Transverse colon (tissue), 4 donors: ENCODE results near the gene WDR64. TPM values are rescaled to one million over a fixed set of nuclear protein-coding genes. Genes with fewer than 3 reads are reported as not detected.

Experiments used
- DNase-seq: peaks from one replicate; pipeline ENCODE4 v3.0.0-alpha.2; 2019
- H3K27ac ChIP-seq, 4 donors: fragments of 200-600 bp; sonication (generic); 2 replicates each; pipeline ENCODE4 v1.5.1; 2016 to 2018; ENCODE audit warnings: inconsistent platforms in 4 of 4
- H3K27me3 ChIP-seq: fragments of 200-600 bp; sonication (generic); 2 replicates; pipeline ENCODE4 v1.5.1; 2017; ENCODE audit warnings: inconsistent platforms
- H3K36me3 ChIP-seq, 4 donors: fragments of 200-600 bp; sonication (generic); 2 replicates each; pipeline ENCODE4 v1.5.1; 2017 to 2019; ENCODE audit warnings: inconsistent platforms in 4 of 4
- H3K4me1 ChIP-seq, 4 donors: fragments of 200-600 bp; sonication (generic); 2 replicates each; pipeline ENCODE4 v1.5.1; 2017 to 2020; ENCODE audit warnings: inconsistent platforms in 4 of 4
- H3K4me3 ChIP-seq, 4 donors: fragments of 200-600 bp; sonication (generic); 1 replicate in 1 of 4; 2 replicates in 3 of 4; pipeline versions ENCODE4 v1.5.1 to v1.6.1; 2017 to 2019; ENCODE audit warnings: inconsistent platforms in 4 of 4
- H3K9me3 ChIP-seq, 2 donors: fragments of 200-600 bp; sonication (generic); 2 replicates each; pipeline ENCODE4 v1.5.1; 2017 to 2019; ENCODE audit warnings: inconsistent platforms in 2 of 2
- EP300 ChIP-seq: sonication (generic); formaldehyde crosslinking; IDR thresholded peaks from one replicate; pipeline ENCODE4 v1.6.1; 2017; ENCODE audit warnings: antibody characterized with exemption, low read depth
- POLR2A ChIP-seq: fragments of 450-650 bp; IDR thresholded peaks from one replicate; pipeline ENCODE4 v1.6.1; 2016; ENCODE audit warnings: antibody characterized with exemption, mild to moderate bottlenecking, moderate library complexity
- POLR2AphosphoS5 ChIP-seq, 3 donors: sonication (generic); formaldehyde crosslinking; IDR thresholded peaks; one replicate each; pipeline ENCODE4 v1.6.1; 2016; ENCODE audit warnings: antibody characterized with exemption in 3 of 3
- WGBS, 2 donors: methylation state at CpG; one replicate each; pipeline ENCODE4 v1.1.5; 2018; ENCODE audit warnings: low coverage in 1 of 2; 5-methylcytosine and 5-hydroxymethylcytosine counted together
- in situ Hi-C, 4 donors: fragments of 200-750 bp; cut with MboI; loops; one replicate each; pipeline versions ENCODE4 v1.15.0 to v1.15.1; 2017; ENCODE audit warnings: low sequenced_read_pairs in 3 of 4, low pct_ligation_motif_present in 1 of 4, low pct_unique_long_range_greater_than_20kb in 1 of 4
- intact Hi-C: fragments of 100-400 bp; cut with DNase I; formaldehyde crosslinking; loops from one replicate; pipeline ENCODE4 v1.15.1; 2023; ENCODE audit warnings: low total_unique reads
- total RNA-seq, 4 donors: library from RNA; depleted of rRNA; stranded (reverse); fragments of >200 nt; gene quantifications; one replicate each; pipeline ENCODE4 v1.1.0, GENCODE V29; 2016
- TF ChIP-seq, protein P1 (sequence below), 5 experiments: fragments of 200-600 bp in 3 of 5; fragments of 450-650 bp in 2 of 5; sonication (generic) in 3 of 5; IDR thresholded peaks; 1 replicate in 2 of 5; 2 replicates in 3 of 5; pipeline ENCODE4 v1.5.1; 2016 to 2017; ENCODE audit warnings: antibody characterized with exemption in 5 of 5, inconsistent platforms in 3 of 5, mild to moderate bottlenecking in 2 of 5, moderate library complexity in 1 of 5

The WDR64 gene
- total RNA-seq, 4 donors from 2014 or later: not detected

DNA sequence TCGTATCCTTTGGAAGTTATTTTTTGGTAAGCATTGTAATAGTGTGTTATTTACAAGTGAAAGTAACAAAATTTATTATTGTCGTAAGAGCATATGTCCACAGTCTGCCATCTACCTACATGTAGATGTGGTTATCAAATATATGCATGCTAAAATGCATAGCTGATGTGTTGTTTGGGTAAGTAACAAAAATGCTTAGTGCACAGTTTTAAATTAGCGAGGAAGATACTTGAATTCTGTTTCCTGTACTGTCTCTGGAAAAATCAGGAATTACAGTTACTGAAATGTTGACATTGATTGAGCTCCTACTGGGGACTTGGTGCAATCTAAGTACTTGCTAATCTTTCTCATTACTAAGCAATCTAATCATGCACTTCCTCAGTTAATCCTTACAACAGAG lies 14.3 kb downstream of the WDR64 start:
- WGBS, 2 donors: 83 to 84% methylated on average over 3 of the region's 3 CpGs
- in situ Hi-C loops (no loop called here), intact Hi-C loops (no loop called here)
- TF ChIP-seq POLR2AphosphoS5 (IDR thresholded peaks at IDR 0.05) (no peak), EP300 (no peak), POLR2A (no peak)
- TF ChIP-seq, protein P1, sequence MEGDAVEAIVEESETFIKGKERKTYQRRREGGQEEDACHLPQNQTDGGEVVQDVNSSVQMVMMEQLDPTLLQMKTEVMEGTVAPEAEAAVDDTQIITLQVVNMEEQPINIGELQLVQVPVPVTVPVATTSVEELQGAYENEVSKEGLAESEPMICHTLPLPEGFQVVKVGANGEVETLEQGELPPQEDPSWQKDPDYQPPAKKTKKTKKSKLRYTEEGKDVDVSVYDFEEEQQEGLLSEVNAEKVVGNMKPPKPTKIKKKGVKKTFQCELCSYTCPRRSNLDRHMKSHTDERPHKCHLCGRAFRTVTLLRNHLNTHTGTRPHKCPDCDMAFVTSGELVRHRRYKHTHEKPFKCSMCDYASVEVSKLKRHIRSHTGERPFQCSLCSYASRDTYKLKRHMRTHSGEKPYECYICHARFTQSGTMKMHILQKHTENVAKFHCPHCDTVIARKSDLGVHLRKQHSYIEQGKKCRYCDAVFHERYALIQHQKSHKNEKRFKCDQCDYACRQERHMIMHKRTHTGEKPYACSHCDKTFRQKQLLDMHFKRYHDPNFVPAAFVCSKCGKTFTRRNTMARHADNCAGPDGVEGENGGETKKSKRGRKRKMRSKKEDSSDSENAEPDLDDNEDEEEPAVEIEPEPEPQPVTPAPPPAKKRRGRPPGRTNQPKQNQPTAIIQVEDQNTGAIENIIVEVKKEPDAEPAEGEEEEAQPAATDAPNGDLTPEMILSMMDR (IDR thresholded peaks at IDR 0.05): no peak
- Histone ChIP-seq H3K27ac (no peak overlapping the region), H3K9me3 (no peaks in the 10 kb centered on the region), H3K36me3 (no peaks in the 10 kb centered on the region), H3K4me1 (no peaks in the 10 kb centered on the region), H3K27me3 (no peaks in the 10 kb centered on the region), H3K4me3 (no peak overlapping the region)
- no peak for DNase-seq

DNA sequence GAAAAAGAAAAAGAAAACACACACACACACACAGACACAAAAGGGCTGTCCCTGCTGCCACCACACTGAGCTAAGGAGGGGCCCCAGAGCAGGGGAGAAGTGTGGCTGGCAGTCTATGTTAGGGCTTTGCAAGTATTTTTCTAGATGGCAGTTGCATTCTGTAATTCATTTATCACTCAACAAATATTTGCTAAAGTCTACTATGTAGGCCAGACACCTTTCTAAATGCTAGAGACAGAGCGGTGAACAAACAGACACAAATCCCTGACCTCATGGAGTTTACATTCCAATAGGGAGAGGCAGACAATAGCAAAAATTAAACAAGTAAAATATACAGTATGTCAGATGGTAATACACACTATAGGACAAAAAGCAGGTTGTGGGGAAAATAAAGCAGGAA lies 20.2 kb downstream of the WDR64 start:
- intact Hi-C loops (no loop called here), in situ Hi-C loops (no loop called here)
- TF ChIP-seq POLR2A (no peak), POLR2AphosphoS5 (IDR thresholded peaks at IDR 0.05) (no peak), EP300 (no peak)
- TF ChIP-seq, protein P1 (IDR thresholded peaks at IDR 0.05): no peak
- Histone ChIP-seq H3K27ac (no peak overlapping the region), H3K4me3 (no peak overlapping the region), H3K36me3 (no peaks in the 10 kb centered on the region), H3K27me3 (no peaks in the 10 kb centered on the region), H3K4me1 (no peaks in the 10 kb centered on the region), H3K9me3 (no peaks in the 10 kb centered on the region)
- DNase-seq: no peak
- WGBS, 2 donors: 51 to 85% methylated on average over 1 of the region's 1 CpG

DNA sequence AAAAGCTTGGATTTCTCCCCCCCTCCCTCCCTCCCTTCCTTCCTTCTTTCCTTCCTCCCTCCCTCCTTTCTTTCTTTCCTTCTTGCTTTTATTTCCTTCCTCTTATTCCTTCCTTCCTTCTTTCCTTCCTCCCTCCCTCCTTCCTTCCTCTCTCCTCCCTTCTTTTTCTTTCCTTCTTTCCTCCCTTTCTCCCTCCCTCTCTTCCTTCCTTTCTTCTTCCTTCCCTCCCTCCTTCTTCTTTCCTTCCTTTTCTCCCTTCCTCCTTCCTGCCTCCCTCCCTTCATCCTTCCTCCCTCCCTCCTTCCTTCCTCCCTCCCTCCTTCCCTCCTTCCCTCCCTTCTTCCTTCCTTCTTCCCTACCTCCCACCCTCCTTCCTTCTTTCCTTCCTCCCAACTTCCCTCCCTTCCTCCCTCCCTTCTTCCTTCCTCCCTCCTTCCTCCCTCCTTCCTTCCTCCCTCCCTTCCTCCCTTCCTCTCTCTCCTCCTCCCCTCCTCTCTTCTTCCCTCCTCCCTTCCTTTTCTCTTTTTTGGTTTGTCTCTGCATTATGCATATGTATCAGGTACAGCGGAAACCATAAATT lies 22.8 kb downstream of the WDR64 start:
- Histone ChIP-seq H3K9me3 (no peaks in the 10 kb centered on the region), H3K4me3 (no peak overlapping the region), H3K27ac (no peak overlapping the region), H3K4me1 (no peaks in the 10 kb centered on the region), H3K36me3 (no peaks in the 10 kb centered on the region), H3K27me3 (no peaks in the 10 kb centered on the region)
- intact Hi-C loops (no loop called here), in situ Hi-C loops (no loop called here)
- TF ChIP-seq, protein P1 (IDR thresholded peaks at IDR 0.05): no peak
- TF ChIP-seq POLR2A: no peak
- TF ChIP-seq POLR2AphosphoS5 (IDR thresholded peaks at IDR 0.05): no peak
- TF ChIP-seq EP300: no peak
- 80 to 96% methylated on average over 1 of the region's 1 CpG for WGBS, 2 donors
- DNase-seq: no peak

DNA sequence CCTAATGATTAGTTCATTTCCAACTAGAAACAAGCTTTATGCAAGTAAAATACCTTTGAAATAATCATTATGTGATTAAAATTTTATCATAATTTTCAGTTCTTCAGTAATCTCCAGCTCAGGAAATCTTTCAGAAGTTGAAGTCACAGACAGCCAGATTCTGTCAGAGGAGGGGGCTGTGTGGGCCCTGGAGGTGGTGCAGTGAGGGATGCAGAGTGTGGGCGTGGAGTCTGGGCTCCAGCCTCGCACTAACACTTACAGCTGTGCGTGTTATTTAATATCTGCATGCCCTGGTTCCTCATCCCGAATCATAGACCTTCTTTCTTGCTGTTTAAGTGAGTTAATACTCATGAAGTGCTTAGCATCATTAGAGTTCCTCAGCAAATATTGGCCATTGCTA lies 23.9 kb downstream of the WDR64 start:
- no peak overlapping the region for H3K4me3 ChIP-seq
- H3K36me3 ChIP-seq: no peaks in the 10 kb centered on the region
- no peak for TF ChIP-seq POLR2AphosphoS5 (IDR thresholded peaks at IDR 0.05)
- TF ChIP-seq POLR2A: no peak
- no peak for TF ChIP-seq EP300
- TF ChIP-seq, protein P1 (IDR thresholded peaks at IDR 0.05): no peak
- intact Hi-C loops (no loop called here), in situ Hi-C loops (no loop called here)
- H3K9me3 ChIP-seq: no peaks in the 10 kb centered on the region
- DNase-seq: no peak
- H3K27me3 ChIP-seq: no peaks in the 10 kb centered on the region
- 68 to 72% methylated on average over 4 of the region's 4 CpGs for WGBS, 2 donors
- no peak overlapping the region for H3K27ac ChIP-seq
- no peaks in the 10 kb centered on the region for H3K4me1 ChIP-seq
